Effector memory CD4-positive, alpha-beta T cell (primary cell): Measurements from ENCODE around the gene CHIA.
"Not testable (repeated sequence)": the region's sequence is repeated elsewhere in the genome, so short reads cannot be mapped to it uniquely, and the experiment has no call there.

Experiments used
- DNase-seq, 3 donors: peaks; one replicate each; pipeline ENCODE4 v3.0.0-alpha.2; 2020
- H3K27ac ChIP-seq: 2 replicates; pipeline ENCODE4 v1.7.0; 2013; ENCODE audit warnings: mild to moderate bottlenecking, low read length, moderate library complexity; ENCODE audit not compliant: insufficient read depth, poor library complexity, severe bottlenecking
- H3K27me3 ChIP-seq: replicated peaks from 2 replicates; pipeline ENCODE4 v1.7.0; 2013; ENCODE audit warnings: mild to moderate bottlenecking, low read length; ENCODE audit not compliant: insufficient read depth, control insufficient read depth, poor library complexity, severe bottlenecking
- H3K36me3 ChIP-seq: 2 replicates; pipeline ENCODE4 v1.7.0; 2013; ENCODE audit warnings: mild to moderate bottlenecking, low read length, moderate library complexity; ENCODE audit not compliant: control insufficient read depth, insufficient read depth
- H3K4me1 ChIP-seq: 2 replicates; pipeline ENCODE4 v1.7.0; 2013; ENCODE audit warnings: low read length, mild to moderate bottlenecking; ENCODE audit not compliant: control insufficient read depth, insufficient read depth, poor library complexity, severe bottlenecking
- H3K4me3 ChIP-seq: 2 replicates; pipeline ENCODE4 v1.7.0; 2013; ENCODE audit warnings: low read length, low read depth, mild to moderate bottlenecking; ENCODE audit not compliant: insufficient read depth, poor library complexity, severe bottlenecking
- H3K9me3 ChIP-seq: 2 replicates; pipeline ENCODE4 v1.7.0; 2013; ENCODE audit warnings: mild to moderate bottlenecking, low read length, moderate library complexity; ENCODE audit not compliant: control insufficient read depth

The CHIA gene

GRCh38 chr1:111358964-111359363 is 68.3 kb downstream of the CHIA start:
- DNase-seq, result no peak
- H3K4me1 ChIP-seq, result peaks cover 6% of the 10 kb centered on the region
- no peaks in the 10 kb centered on the region for H3K9me3 ChIP-seq
- H3K27ac ChIP-seq, result no peak overlapping the region
- H3K36me3 ChIP-seq, result no peaks in the 10 kb centered on the region
- H3K4me3 ChIP-seq, result no peak overlapping the region
- no peaks in the 10 kb centered on the region for H3K27me3 ChIP-seq

DNA sequence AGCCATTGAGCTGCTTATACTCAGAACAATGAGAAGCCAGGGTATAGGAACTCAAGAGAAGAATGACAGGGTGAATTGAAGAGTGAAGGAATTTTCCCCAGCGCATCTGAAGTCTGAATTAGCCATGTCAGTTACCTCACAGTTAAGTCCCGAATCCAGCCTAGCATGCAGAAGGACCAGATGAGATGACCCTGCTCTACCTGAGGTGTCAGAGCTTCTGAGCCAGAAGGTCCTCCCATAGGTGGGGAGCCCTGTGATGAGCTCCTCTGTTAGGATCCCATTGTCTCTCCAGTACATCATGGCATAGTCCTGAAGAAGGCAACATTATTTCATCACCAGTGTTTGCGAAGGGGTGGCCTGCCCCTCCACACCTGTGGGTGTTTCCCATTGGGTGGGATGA is 68.7 kb downstream of the CHIA start:
- H3K36me3 ChIP-seq, result no peaks in the 10 kb centered on the region
- no peak overlapping the region for H3K27ac ChIP-seq
- DNase-seq, result no peak
- no peaks in the 10 kb centered on the region for H3K27me3 ChIP-seq
- no peak overlapping the region for H3K4me3 ChIP-seq
- H3K4me1 ChIP-seq, result peaks cover 3% of the 10 kb centered on the region
- H3K9me3 ChIP-seq, result no peaks in the 10 kb centered on the region

- H3K4me3 ChIP-seq, H3K27ac ChIP-seq, DNase-seq, H3K9me3 ChIP-seq, H3K27me3 ChIP-seq, H3K4me1 ChIP-seq, H3K36me3 ChIP-seq: not testable (repeated sequence)
These were observed 69.6 kb downstream of the CHIA start for GRCh38 chr1:111360257-111360656.

DNA sequence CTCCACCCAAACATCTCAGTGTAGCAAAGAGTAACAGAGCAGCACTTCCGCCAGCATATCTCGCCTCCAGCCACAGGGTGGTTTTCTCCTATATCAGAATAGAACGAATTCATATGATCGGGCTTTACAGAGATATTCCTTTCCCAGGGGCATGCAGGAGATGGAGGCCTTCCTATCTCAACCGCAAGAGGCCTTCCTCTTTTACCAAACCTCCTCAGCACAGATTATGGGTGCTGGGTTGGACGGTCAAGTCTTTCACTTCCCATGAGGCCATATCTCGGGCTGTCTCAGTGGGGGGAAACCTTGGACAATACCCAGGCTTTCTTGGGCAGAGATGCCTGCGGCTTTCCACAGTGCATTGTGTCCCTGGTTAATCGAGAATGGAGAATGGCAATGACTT is 71.1 kb downstream of the CHIA start:
- no peak for DNase-seq
- Histone ChIP-seq H3K9me3 (no peaks in the 10 kb centered on the region), H3K27ac (no peak overlapping the region), H3K36me3 (no peaks in the 10 kb centered on the region), H3K27me3 (no peaks in the 10 kb centered on the region), H3K4me3 (no peak overlapping the region), H3K4me1 (no peaks in the 10 kb centered on the region)

GRCh38 chr1:111364690-111365089 is 74.0 kb downstream of the CHIA start:
- no peak for DNase-seq
- Histone ChIP-seq H3K9me3 (no peaks in the 10 kb centered on the region), H3K4me1 (no peaks in the 10 kb centered on the region), H3K36me3 (no peaks in the 10 kb centered on the region), H3K27me3 (no peaks in the 10 kb centered on the region), H3K4me3 (no peak overlapping the region), H3K27ac (no peak overlapping the region)

DNA sequence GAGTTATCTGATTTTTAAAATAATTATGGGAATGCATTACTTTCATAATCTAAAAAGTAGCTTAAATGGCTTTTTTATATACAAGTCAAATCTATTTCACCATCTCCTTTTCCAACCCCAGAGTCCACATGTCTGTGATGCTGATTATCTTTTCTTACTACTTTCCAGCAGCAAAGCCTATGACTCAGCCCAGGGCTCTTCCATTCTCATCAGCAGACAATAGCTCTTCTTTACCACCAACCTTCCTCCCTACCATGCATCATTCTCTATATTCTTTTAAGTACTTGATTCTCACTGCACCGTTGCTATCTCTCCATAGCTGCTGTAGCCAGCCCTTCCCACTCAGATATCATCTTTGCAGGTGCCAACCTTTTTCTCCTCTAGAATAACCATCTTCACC is 75.6 kb downstream of the CHIA start:
- Histone ChIP-seq H3K36me3 (no peaks in the 10 kb centered on the region), H3K27ac (no peak overlapping the region), H3K27me3 (no peaks in the 10 kb centered on the region), H3K4me3 (no peak overlapping the region), H3K9me3 (no peaks in the 10 kb centered on the region), H3K4me1 (no peaks in the 10 kb centered on the region)
- DNase-seq, result no peak

DNA sequence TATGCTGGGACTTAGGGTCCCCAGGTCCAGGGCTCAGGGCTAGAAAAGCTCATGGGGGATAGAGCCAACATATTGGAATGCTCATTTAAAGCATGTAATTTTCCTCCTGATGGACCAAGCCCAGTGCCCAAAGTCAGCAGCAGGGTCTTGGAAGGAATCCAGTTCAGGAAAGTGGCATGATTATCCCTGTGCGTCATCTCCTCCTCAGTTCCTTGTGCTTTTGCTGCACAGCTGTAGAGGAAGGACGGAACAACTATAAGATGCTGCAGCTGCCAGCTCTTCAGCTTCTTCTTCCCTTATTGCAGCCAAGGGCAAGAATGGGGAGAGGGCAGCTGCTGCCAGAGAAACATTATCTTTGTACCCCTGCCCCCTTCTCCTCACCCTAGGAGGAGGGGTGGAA is 78.5 kb downstream of the CHIA start:
- no peaks in the 10 kb centered on the region for H3K9me3 ChIP-seq
- no peaks in the 10 kb centered on the region for H3K4me1 ChIP-seq
- DNase-seq, result no peak
- no peak overlapping the region for H3K27ac ChIP-seq
- no peak overlapping the region for H3K4me3 ChIP-seq
- no peaks in the 10 kb centered on the region for H3K36me3 ChIP-seq
- H3K27me3 ChIP-seq, result no peaks in the 10 kb centered on the region

- Histone ChIP-seq H3K27ac (no peak overlapping the region), H3K4me3 (no peak overlapping the region), H3K27me3 (no peaks in the 10 kb centered on the region), H3K9me3 (no peaks in the 10 kb centered on the region), H3K36me3 (no peaks in the 10 kb centered on the region), H3K4me1 (no peaks in the 10 kb centered on the region)
- DNase-seq, result no peak
These were observed 79.0 kb downstream of the CHIA start for GRCh38 chr1:111369645-111370044.
